Thymus (tissue), 14 donors: ENCODE data around the gene TSBP1. TPM values are rescaled to one million over a fixed set of nuclear protein-coding genes. Genes with fewer than 3 reads are reported as not detected.

ENCODE experiments used
- DNase-seq, 9 donors: peaks; one replicate each; pipeline ENCODE4 v3.0.0-alpha.2; 2013; ENCODE audit warnings: low spot score in 9 of 9, low read depth in 6 of 9, missing footprints in 1 of 9
- H3K27ac ChIP-seq, 2 donors: one replicate each; pipeline ENCODE4 v1.5.1; 2013; ENCODE audit warnings: control low read depth in 1 of 2, low read depth in 1 of 2, low read length in 1 of 2, mild to moderate bottlenecking in 1 of 2, moderate library complexity in 1 of 2
- H3K27me3 ChIP-seq, 2 donors: one replicate each; pipeline ENCODE4 v1.5.1; 2013; ENCODE audit warnings: low read length in 1 of 2; ENCODE audit not compliant: control insufficient read depth in 2 of 2, insufficient read depth in 1 of 2
- H3K36me3 ChIP-seq, 2 donors: one replicate each; pipeline ENCODE4 v1.5.1; 2013; ENCODE audit warnings: low read length in 1 of 2, mild to moderate bottlenecking in 1 of 2, moderate library complexity in 1 of 2; ENCODE audit not compliant: control insufficient read depth in 2 of 2, insufficient read depth in 2 of 2
- H3K4me1 ChIP-seq, 2 donors: one replicate each; pipeline ENCODE4 v1.5.1; 2013; ENCODE audit warnings: low read length in 2 of 2; ENCODE audit not compliant: control insufficient read depth in 2 of 2, insufficient read depth in 2 of 2
- H3K4me3 ChIP-seq, 2 donors: one replicate each; pipeline ENCODE4 v1.5.1; 2013; ENCODE audit warnings: low read length in 2 of 2, control low read depth in 1 of 2, mild to moderate bottlenecking in 1 of 2
- H3K9me3 ChIP-seq, 2 donors: one replicate each; pipeline ENCODE4 v1.5.1; 2013; ENCODE audit warnings: low read length in 1 of 2, mild to moderate bottlenecking in 1 of 2; ENCODE audit not compliant: control insufficient read depth in 2 of 2, insufficient read depth in 1 of 2
- WGBS: extraction: QIAGEN DNeasy Blood & Tissue Kit; methylation state at CpG from one replicate; pipeline ENCODE4 v1.1.7; 2013; 5-methylcytosine and 5-hydroxymethylcytosine counted together
- long read RNA-seq, 10 donors: transcript quantifications; one replicate each; lab custom pipeline, GENCODE V29; 2026
- polyA plus RNA-seq: library from polyadenylated mRNA; stranded (reverse); fragments of 200-250 nt; gene quantifications from one replicate; pipeline ENCODE4 v1.2.3, GENCODE V29; 2013
- total RNA-seq: library from RNA; stranded (reverse); fragments of 120-200 nt; gene quantifications from one replicate; pipeline ENCODE4 v1.2.4, GENCODE V29; 2013
- donor health status: healthy.

The TSBP1 gene, protein sequence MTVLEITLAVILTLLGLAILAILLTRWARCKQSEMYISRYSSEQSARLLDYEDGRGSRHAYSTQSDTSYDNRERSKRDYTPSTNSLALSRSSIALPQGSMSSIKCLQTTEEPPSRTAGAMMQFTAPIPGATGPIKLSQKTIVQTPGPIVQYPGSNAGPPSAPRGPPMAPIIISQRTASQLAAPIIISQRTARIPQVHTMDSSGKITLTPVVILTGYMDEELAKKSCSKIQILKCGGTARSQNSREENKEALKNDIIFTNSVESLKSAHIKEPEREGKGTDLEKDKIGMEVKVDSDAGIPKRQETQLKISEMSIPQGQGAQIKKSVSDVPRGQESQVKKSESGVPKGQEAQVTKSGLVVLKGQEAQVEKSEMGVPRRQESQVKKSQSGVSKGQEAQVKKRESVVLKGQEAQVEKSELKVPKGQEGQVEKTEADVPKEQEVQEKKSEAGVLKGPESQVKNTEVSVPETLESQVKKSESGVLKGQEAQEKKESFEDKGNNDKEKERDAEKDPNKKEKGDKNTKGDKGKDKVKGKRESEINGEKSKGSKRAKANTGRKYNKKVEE
- not detected for total RNA-seq
- polyA plus RNA-seq: not detected
- long read RNA-seq, donor 1: 0 reads
- long read RNA-seq, donor 2: 0 reads
- long read RNA-seq, donor 3: 0 reads
- long read RNA-seq, donor 4: 0 reads
- long read RNA-seq, donor 5: 0 reads
- long read RNA-seq, donor 6: 0 reads
- long read RNA-seq, donor 7: 0 reads
- long read RNA-seq, donor 8: 0 reads
- long read RNA-seq, donor 9: 0 reads
- long read RNA-seq, donor 10: 0 reads

DNA sequence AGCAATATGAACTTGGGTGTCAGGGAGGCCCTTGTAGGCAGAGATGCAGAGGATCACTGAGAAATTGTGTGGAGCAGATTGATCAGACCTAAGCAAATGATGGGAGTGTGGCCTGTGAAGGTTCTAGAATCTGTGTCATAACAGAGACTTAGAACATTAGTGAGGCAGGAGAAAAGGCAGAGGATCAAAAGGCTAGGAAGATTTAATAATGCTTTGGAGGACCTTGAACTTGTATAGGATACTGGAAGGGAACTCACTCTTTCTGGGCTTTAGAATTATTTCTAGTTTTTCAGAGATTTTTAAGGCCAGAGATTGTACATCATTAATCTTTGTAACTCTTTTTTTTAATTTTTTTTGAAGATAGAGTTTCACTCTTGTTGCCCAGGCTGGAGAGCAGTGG, at the start of gene TSBP1:
Gene TSBP1 (minus strand): TSS at position 101 of the 400 bp plus-strand sequence. CDS start 197 bp downstream, outside the sequence.
- Histone ChIP-seq H3K9me3 (no peaks in the 10 kb centered on the region), H3K4me3 (no peak within 1 kb of the TSS), H3K36me3 (no peaks in the 10 kb centered on the region), H3K27ac (no peak within 1 kb of the TSS), H3K4me1 (no peaks in the 10 kb centered on the region), H3K27me3 (no peaks in the 10 kb centered on the region)
- DNase-seq: no peak

GRCh38 chr6:32416036-32416435, 44.3 kb upstream of the TSBP1 start:
- H3K27me3 ChIP-seq: peaks cover 13 to 48% of the 10 kb centered on the region in 2 donors
- H3K9me3 ChIP-seq: no peaks in the 10 kb centered on the region

GRCh38 chr6:32415521-32416019, 43.9 kb upstream of the TSBP1 start:
- WGBS: 22% methylated on average over 13 of the region's 13 CpGs
- H3K4me3 ChIP-seq: no peak overlapping the region
- peaks cover 13 to 44% of the 10 kb centered on the region in 2 donors for H3K27me3 ChIP-seq
- DNase-seq: peak in 7 of 9 donors; percentile 39 to 82 (median 59)
- H3K36me3 ChIP-seq: no peaks in the 10 kb centered on the region
- no peak overlapping the region for H3K27ac ChIP-seq
- H3K4me1 ChIP-seq: peaks cover 0 to 2% of the 10 kb centered on the region in 2 donors
- H3K9me3 ChIP-seq: no peaks in the 10 kb centered on the region

More at GRCh38 chr6:32416036-32416435, 44.3 kb upstream of the TSBP1 start:
- H3K27ac ChIP-seq: no peak overlapping the region
- WGBS: 96% methylated on average over 3 of the region's 3 CpGs
- H3K4me1 ChIP-seq: peaks cover 0 to 2% of the 10 kb centered on the region in 2 donors
- no peak overlapping the region for H3K4me3 ChIP-seq
- DNase-seq: no peak
- H3K36me3 ChIP-seq: no peaks in the 10 kb centered on the region

GRCh38 chr6:32413427-32414047, 41.8 kb upstream of the TSBP1 start:
- peaks cover 13 to 40% of the 10 kb centered on the region in 2 donors for H3K27me3 ChIP-seq
- H3K36me3 ChIP-seq: no peaks in the 10 kb centered on the region
- no peaks in the 10 kb centered on the region for H3K9me3 ChIP-seq
- peaks cover 2 to 3% of the 10 kb centered on the region in 2 donors for H3K4me1 ChIP-seq
- WGBS: 12% methylated on average over 11 of the region's 11 CpGs
- H3K27ac ChIP-seq: no peak overlapping the region
- peak; percentile 54 to 88 (median 69) for DNase-seq
- H3K4me3 ChIP-seq: no peak overlapping the region

GRCh38 chr6:32411566-32412327, 40.0 kb upstream of the TSBP1 start:
- no peaks in the 10 kb centered on the region for H3K36me3 ChIP-seq
- no peak overlapping the region for H3K4me3 ChIP-seq
- WGBS: 96% methylated on average over 9 of the region's 9 CpGs
- DNase-seq: no peak
- H3K9me3 ChIP-seq: no peaks in the 10 kb centered on the region
- peaks cover 13 to 49% of the 10 kb centered on the region in 2 donors for H3K27me3 ChIP-seq
- no peak overlapping the region for H3K27ac ChIP-seq
- H3K4me1 ChIP-seq: peaks cover 2 to 3% of the 10 kb centered on the region in 2 donors

DNA sequence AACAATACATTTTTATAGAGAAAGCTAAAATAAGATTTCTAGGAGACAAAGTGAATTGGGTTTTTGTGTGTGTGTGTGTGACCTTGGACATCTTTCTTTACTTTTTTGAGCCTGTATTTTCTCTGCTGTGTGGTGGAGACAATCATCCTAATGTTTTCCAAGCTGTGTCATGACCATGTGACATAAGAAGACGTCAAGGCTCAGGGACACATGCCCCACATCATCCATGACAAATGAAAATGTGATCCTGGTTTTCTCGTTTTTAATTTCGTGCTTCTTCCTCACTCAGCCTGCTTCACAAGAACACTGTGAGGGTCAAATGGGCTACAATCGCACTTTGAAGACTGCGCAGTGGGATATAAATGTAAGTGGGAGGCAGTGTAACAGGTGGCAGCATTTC, 39.2 kb upstream of the TSBP1 start:
- Histone ChIP-seq H3K27ac (no peak overlapping the region), H3K4me1 (peaks cover 2 to 3% of the 10 kb centered on the region in 2 donors), H3K4me3 (no peak overlapping the region), H3K9me3 (no peaks in the 10 kb centered on the region), H3K27me3 (peaks cover 10 to 47% of the 10 kb centered on the region in 2 donors), H3K36me3 (no peaks in the 10 kb centered on the region)
- 68% methylated on average over 5 of the region's 5 CpGs for WGBS
- DNase-seq: no peak

GRCh38 chr6:32406857-32407256, 35.2 kb upstream of the TSBP1 start, which contains the start of gene BTNL2:
Gene BTNL2, minus strand, starts transcription at chr6:32407181. Its CDS starts 58 bp downstream, at chr6:32407123.
- 90% methylated on average over 4 of the region's 4 CpGs for WGBS
- H3K27ac ChIP-seq: no peak within 1 kb of the TSS
- no peaks in the 10 kb centered on the region for H3K36me3 ChIP-seq
- H3K9me3 ChIP-seq: no peaks in the 10 kb centered on the region
- H3K4me1 ChIP-seq: peaks cover 0 to 3% of the 10 kb centered on the region in 2 donors
- H3K27me3 ChIP-seq: peaks cover 3 to 34% of the 10 kb centered on the region in 2 donors
- no peak for DNase-seq
- no peak within 1 kb of the TSS for H3K4me3 ChIP-seq

GRCh38 chr6:32406197-32406596, 34.5 kb upstream of the TSBP1 start:
- WGBS: 98% methylated on average over 9 of the region's 9 CpGs
- H3K27me3 ChIP-seq: peaks cover 0 to 28% of the 10 kb centered on the region in 2 donors
- peaks cover 0 to 3% of the 10 kb centered on the region in 2 donors for H3K4me1 ChIP-seq
- H3K36me3 ChIP-seq: no peaks in the 10 kb centered on the region
- DNase-seq: no peak
- H3K9me3 ChIP-seq: no peaks in the 10 kb centered on the region
- H3K4me3 ChIP-seq: no peak overlapping the region
- no peak overlapping the region for H3K27ac ChIP-seq
